Panc1 (cell line): ENCODE results near the gene SLC25A10.

Source experiments
- CTCF ChIP-seq: fragments of 450-650 bp; IDR thresholded peaks from 2 replicates; pipeline ENCODE4 v1.5.1; 2017; ENCODE audit warnings: mild to moderate bottlenecking
- POLR2AphosphoS5 ChIP-seq: IDR thresholded peaks from 2 replicates; pipeline ENCODE4 v1.6.1; 2012; ENCODE audit warnings: mild to moderate bottlenecking, low read depth, low read length, moderate library complexity
- REST ChIP-seq, 2 experiments: IDR thresholded peaks; 2 replicates each; pipeline ENCODE4 v1.6.1; 2011 to 2012; ENCODE audit warnings: low read depth in 2 of 2, control low read depth in 1 of 2, low read length in 1 of 2, mild to moderate bottlenecking in 1 of 2, moderate library complexity in 1 of 2; ENCODE audit not compliant: insufficient read depth in 1 of 2
- SIN3A ChIP-seq: IDR thresholded peaks from 2 replicates; pipeline ENCODE4 v1.6.1; 2012; ENCODE audit warnings: low read depth, mild to moderate bottlenecking, low read length, moderate library complexity, borderline replicate concordance; ENCODE audit not compliant: insufficient read depth
- TCF7L2 ChIP-seq: IDR thresholded peaks from 2 replicates; pipeline ENCODE4 v1.6.1; 2011; ENCODE audit warnings: mild to moderate bottlenecking, low read depth, low read length, inconsistent platforms

GRCh38 chr17:81725439-81725838 is 13.4 kb downstream of the SLC25A10 start:
- TF ChIP-seq POLR2AphosphoS5 = no peak
- no peak for TF ChIP-seq CTCF
- no peak for TF ChIP-seq REST (IDR thresholded peaks at IDR 0.05; ENCODE audit: insufficient read depth in 1 of 2, low read depth in 2 of 2, low read length in 1 of 2)
- TF ChIP-seq TCF7L2 = no peak
- TF ChIP-seq SIN3A = no peak
